GM12892 (cell line): Measurements from ENCODE around the gene CYP27C1.
"Not testable (repeated sequence)": the region's sequence is repeated elsewhere in the genome, so short reads cannot be mapped to it uniquely, and the experiment has no call there.

Source experiments
- POLR2AphosphoS5 ChIP-seq: IDR thresholded peaks from 2 replicates; pipeline ENCODE4 v1.6.1; 2011; ENCODE audit warnings: low read depth, low read length, control low read depth
- TAF1 ChIP-seq: IDR thresholded peaks from 2 replicates; pipeline ENCODE4 v1.6.1; 2011; ENCODE audit warnings: low read depth, mild to moderate bottlenecking, control low read depth, low read length, borderline replicate concordance

GRCh38 chr2:127237768-127238167, 17.7 kb upstream of the CYP27C1 start:
- not testable (repeated sequence) for TF ChIP-seq TAF1, POLR2AphosphoS5
